Measurements from ENCODE around the gene LOXL4.

LOXL4 gene

DNA sequence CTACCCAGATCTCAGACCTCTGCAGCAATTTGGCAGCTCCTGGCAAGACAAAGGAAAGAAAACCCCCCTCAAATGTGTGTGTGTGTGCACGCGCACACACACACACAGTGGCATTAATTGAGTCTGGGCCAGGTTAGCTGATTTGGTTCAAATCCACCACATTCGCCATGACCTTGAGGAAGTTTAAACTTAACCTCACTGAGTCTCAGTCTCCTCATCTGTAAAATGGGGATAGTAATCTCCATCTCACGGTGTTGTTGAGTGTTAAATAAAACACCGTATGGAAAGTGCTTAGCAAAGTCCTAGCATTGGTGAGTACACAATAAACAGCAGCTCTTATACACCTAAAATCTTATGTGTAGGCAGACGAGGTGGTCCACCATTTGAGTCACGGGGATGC is 4.9 kb downstream of the LOXL4 start:
- DNase-seq: no peak

DNA sequence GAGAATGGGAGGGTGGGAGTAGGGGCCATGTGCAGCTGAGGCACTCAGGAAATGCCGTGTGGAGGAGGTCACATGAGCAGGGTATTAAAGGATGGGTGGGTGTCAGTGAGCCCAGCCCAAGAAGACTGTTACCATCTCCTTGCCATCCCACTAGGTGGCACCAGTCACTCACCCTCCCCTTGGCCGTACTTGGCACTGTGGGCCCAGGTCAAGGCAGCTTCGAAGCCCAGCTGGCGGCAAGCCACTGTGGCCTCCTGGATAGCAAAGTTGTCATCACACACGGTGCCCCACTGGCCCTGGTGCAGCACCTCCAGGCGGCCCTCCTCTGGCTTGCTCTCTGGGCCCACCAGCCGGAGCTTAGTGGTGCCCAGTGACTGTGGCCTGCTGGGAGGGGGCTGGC is 5.4 kb downstream of the LOXL4 start:
- no peak for DNase-seq

DNA sequence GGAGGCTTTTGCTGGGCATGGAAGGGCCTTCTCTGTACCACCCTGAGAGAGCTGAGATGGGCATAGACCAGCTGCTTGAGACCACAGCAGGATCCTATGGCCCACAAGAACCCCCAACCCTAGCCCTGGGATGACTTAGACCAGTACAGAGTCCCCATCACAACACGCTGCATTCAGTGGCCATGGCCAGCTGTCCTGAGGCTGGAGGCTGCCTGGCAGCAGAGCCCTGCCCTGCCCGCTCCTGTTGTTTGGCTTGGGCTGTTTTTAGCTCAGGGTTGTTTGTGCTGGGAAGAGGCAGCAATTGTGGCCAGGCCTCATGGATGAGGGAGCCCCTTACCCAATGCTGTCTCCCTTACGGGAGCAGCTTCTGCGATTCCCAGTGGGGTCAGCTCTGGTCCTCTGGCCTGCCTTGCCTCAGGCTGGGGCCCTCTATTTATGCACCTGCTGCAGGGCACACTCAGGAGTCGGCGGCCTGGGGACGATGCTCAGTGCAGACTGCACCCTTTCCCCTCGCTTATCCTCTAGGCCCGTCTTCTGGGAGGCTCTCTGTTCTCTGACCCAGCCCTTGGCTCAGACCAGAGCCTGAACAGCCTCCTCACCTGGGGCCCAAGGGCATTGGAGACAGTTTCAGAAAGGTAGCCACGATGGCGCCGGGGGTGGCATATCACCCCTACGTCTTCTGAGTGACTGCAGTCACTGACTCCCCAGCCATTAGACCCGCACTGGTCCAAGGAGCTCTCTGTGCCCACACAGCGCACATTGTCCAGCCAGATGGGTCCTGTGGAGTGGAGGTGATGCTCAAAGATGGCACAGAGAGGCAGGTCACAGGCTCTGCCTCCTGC is 6.3 kb downstream of the LOXL4 start:
- DNase-seq: no peak

DNA sequence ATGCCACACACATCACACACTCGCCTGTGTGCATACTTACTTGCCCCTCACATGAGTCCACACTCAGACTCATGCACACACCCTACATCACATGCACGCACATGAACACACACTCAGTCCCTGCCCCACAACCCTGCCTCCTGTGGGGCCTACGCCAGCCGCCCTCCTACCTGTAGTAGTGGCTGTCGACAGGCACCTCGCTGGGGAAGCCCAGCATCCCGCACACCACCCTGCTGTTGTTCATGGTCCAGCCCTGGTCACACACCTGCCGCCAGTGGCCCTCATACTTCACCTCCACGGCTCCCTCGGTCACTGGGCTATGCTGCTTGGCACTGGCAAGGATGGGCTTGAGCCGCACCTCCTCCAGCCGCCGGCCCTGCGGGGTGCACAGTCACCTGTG is 7.2 kb downstream of the LOXL4 start:
- no peak for DNase-seq

DNA sequence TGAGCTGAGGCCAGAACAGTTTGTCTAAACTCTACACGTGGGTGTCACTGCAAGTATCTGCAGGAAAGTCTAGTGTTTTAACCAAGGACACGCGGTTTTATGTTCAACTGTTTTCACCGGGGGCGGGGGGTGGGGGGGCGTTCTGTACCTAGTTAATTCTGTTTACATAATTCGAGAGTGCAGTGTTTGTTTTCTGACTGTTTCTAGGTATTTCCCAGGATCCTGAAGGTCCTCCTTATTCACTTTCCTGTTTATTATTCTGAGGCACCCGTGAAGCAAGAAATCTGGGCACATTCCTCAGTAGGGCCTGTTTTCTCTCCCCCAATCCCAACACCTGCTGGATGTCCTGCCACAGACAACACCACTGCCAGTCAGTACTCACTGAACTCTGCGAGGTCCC is 7.6 kb downstream of the LOXL4 start:
- no peak for DNase-seq

DNA sequence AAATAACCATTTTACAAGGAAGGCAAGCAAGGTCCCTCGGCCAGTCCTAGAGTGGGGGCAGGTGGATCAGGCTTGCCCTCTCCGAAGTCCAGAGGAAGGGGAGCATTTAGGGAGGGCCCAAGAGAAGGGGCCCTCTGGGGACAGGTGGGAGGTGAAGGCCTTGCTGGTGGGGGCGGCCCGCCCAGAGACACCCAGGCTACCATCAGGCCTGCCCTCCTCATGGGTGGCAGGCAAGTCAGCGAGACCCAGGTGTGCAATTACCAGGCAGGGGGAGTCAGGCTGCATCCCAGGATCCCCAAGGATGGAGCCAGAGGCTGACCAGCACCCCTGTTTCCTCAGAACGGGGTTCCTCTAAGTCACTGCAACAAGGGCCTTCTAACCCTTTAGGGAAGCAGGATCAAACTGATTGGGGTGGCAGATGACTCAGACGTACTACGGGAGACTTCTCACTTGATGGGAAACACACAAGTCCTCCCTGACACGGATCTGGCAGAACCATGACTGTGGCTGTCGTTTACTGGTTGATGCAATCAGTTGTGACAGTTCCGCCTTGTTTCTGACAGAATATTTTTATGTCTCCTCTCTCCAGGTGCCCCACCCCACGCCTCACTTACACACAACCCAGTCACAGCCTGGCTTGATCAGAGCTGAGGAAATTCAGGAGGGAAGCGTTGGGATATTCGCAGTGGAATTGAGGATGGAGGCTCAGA is 8.2 kb downstream of the LOXL4 start:
- DNase-seq: no peak

DNA sequence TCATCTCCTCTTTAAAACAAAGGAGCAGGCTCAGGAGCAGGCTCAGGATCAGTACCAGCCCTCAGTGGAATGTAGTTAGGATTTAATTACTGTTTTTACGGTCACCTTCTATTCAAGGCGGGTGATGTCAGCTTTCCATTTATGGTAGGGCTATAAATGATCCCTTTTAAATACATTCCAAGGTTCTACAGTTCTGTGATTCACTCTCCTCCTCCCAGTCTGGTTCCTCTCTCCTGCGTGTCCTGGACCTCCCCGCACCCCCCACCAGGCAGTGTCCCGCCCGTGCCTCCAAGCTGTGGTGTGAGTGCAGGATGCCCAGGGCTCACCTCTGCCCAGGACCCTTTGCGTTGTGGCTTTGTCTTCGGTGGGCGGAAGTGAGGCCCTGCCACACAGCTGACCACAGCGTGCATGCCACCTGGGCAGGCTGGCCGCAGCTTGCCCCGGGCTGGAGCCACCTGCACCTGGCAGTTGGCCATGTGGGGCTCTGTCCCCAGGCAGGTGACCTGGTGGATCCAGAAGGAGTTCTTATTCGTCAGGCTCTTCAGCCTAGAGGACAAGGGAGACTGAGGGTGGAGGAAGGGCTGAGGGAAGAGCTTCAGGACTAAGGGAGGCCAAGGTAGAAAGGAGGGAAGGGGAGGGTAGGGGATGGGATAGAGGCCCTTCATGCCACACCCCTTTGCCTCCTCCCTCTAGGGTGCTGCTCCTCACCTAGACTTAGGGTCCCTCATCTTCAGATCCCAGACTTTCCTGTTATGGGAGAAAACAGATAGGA is 9.1 kb downstream of the LOXL4 start:
- DNase-seq: no peak

DNA sequence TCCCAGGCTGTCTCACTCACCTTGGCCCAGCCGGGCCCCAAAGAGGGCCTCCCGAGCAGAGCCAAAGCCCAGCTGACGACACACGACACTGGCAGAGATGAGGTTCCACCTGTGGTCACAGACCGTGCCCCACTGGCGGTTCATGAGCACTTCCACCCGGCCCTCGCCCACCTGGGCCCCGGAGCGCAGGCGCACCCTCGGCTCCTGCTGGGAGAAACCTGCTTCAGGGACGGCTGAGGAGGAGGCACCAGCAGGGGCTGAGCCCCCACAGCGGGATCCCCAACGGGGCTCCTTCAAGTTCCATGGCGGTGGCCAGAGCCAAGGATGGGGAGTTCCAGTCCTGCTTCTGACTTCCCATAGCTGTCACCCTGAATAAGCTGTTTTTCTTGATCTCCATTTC is 10.0 kb downstream of the LOXL4 start:
- DNase-seq: no peak

DNA sequence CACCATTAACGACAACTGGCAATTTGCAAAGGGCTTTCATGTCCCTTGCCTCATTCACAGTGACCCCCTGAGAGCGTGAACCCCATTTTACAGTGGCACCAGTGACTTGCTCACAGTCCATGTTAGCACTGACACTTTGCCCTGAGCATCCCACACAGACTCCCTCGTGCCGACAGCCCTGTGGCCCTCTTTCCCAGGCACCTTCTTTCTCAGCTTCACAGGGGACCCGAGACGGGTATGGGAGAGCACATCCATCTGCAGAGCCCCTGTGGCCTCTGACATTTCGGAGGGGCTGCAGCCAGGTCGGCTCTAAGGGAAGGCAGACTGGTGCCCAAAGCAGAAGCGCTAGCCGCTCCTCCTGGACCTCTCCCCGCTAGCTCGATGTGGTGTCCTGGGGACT is 10.8 kb downstream of the LOXL4 start:
- no peak for DNase-seq

DNA sequence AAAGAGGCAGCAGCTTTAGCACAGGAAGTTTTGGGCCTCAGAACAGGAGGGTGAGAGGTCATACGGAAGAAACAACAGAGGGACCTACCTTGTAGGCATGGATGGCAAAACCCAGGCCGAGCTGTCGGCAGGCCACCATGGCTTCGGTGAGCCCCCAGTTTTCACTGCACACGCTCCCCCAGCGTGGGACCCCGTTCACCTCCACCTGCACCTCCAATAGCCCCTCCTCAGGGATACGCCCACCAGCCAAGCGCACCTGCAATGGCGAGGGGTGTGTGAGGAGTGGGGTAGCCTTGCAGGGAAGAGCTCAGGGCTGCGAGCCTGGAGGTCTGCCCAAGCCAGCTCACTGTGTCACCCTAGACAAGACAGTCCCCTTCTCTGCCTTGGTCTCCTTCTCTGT is 11.3 kb downstream of the LOXL4 start:
- no peak for DNase-seq

DNA sequence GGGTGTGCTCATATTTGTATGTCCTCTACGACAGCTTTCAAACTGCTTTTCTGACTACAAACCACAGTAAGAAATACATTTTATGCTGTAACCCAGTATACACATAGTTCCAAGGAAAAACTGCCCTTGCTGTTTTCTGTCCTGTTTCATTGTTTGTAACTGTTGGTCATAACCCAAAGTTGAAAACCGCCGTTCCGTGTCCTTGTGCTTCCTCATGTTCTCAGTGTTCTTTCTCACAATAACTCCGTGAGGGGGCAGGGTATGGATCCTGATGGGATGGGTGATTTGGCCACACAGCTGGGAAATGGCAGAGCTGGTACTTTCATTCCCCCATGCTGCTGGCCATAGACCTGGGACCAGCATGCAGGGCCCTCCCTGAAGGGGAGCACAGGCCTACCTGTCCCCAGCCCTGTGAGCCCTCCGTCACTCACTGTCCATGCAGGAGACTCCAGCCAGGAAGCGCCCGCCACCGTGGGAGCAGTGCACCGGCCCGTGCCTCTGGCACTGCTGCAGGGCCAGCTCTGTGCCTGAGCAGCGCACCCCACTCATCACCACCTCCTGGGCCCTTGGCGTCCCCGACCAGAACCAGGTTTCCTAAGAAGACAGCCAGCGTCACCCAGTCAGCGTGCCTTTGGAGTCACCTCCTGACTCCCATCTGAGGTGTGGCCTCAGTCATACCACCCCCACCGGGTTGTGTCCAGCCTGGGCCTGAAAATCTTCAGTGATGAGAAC is 12.7 kb downstream of the LOXL4 start:
- no peak for DNase-seq

DNA sequence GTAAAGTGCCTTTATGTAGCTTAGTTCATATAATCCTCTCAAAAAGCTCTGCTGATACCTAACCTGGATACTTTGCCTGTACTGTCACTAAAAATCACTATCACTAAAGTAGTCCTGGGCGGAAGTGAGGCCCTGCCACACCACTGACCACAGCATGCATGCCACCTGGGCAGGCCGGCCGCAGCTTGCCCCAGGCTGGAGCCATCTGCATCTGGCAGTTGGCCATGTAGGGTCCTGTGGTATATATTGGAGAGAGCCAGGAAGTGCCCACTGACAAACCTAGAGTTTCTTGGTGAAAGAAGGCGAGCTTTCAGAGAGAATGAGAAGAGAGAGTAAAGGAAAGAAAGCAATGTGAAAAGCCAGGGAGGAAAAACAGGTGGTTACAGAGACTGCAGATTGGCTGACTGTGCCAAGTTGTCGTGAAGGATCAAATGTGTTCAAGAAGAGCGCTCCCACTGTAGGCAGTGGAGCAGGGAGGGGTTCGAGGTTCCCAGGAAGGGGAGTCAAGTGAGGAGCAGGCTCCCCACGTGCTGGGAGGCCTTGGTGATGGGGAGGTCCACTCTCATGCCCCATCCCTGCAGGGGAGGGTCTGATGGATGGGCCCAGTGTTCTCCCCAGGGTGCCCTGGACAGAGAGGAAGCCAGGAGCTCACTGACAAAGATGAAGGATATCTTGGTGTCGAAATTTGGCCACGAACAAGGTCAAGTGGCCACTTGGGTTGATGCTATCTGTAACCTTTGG is 13.6 kb downstream of the LOXL4 start:
- no peak for DNase-seq

DNA sequence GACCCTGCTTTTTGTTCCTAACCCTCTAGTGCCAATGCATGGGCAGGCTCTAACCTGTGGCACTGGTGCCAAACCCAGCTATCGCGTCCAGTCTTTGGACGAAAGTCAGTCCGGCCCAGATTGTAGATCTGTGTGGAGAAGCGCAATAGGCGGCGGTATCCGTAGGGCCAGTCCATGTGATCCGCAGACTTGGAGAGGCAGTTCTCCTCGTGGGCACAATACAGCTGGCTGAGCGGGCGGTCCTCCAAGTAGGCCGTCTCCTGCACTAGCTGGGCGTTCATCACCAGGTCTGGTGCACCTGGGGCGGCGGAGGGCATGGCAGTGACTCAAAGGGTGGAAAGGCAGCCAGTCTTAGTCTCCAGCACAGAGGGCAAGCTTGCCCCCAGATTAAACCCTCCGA is 14.5 kb downstream of the LOXL4 start:
- DNase-seq: no peak

DNA sequence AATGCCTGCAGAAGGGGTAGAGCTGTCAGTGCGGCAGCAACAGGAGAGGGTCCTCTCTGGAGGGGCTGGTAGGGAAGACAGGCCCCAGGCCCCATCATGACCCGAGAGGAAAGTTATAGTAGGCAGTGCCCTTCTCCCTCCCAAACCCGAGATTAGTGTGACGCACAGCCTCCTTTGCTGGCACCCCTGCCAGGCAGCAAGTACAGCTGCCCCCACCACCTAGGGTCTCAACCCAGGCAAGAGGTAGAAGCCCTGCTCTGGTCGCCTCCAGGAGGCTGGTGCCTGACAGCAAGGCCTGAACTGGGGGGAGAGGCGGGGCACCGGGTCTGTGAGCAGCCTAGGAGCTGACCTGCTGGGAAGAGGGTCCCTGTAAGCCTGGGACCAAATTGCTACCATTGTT is 15.5 kb downstream of the LOXL4 start:
- no peak for DNase-seq

DNA sequence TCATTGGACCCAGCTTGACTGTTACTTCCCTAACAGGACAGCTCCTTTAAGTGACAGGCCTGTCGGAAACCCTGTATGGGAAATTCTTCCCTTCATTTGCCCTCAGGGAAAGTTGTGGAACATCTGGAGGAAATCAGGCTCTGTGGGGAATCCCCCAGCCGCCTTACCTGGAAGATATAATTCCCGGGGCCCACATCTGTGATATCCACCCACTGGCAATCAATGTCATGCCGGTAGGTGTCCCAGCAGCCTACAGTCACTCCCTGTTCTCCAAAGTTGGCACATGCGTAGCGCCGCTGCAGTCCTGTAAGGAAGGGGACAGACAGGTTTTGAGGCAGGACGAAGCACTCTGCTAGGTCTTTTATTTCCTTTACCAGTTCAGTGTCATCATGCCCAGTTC is 16.6 kb downstream of the LOXL4 start:
- no peak for DNase-seq

DNA sequence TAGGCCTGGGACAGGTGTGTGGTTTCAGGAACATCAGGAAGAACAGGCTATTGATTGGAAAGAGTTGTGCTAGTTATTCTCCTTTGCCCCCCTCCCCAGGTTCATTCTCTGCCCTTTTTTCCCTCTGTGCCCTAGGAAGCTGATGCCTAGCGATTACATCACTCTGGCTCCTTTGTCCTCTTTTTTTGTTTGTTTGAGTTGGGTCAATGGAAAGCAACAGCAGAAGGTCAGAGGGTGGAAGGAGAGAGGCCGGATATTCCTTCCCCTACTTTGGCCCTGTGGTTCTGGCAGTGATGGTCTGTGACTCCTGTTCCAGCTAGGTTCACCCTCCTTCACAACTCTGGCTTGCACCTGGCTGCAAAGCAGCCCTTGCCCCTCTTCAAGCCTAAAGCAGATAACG is 18.9 kb downstream of the LOXL4 start:
- DNase-seq: no peak

DNA sequence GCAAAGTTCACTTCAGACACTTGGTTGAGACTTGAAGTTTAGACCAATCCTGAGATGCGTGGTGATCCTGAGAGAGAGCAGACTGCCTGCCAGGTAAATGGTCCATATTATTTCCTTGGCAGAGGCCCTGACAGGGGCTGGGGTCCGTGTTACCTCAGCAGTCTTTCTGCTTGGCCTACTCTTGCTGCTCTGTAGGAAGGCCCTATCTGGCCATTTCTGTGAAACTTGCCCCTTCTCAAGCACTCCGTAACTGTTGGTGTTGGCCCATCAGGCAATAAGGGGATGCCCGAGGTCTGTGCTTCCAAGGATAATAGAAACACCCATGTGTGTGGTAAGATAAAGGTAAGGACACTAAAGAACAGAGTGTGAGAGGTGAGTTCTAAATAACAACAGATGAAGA is 20.0 kb downstream of the LOXL4 start:
- DNase-seq: no peak

DNA sequence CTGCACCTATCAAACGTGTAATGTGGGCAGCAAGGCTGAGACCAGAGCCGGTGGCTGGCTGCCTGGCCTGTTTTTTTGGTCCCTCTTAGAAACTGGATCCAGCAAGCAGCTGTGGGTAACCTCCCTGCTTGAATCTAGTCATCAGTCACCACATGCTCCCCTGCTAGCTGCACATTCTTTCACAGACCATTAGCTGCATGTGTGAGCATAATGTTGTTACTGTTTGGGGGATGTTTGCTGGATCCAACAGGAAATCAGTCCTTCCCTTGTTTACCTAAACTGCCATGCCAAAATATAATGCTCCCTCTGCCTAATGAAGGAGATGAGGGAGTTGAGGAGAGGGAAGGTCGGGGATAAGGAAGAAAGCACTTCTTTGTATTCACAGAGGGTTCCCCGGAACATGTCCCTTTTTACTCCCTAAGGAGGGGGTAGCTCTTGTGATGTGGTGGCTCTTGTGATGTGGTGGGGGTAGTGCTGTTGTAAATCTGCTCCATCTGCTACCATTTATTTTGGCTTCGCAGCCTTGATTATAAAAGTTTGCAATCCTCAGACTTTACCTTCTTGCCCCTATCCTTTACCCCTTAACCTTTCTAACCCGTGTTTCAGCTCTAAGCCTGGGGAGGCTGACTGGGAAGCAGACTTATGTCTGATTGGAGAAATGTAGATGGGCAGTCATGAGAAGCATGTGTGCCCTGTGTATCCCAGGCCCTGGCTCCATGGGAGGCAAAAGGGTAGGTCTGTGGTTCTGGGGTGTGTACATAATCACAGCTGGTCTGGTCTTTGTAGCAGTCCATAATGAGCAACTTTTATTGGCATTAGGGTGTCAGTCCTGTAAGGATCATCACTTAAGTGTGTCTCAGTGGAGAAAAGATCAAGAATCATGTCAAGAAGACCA is 20.8 kb downstream of the LOXL4 start:
- DNase-seq: no peak

DNA sequence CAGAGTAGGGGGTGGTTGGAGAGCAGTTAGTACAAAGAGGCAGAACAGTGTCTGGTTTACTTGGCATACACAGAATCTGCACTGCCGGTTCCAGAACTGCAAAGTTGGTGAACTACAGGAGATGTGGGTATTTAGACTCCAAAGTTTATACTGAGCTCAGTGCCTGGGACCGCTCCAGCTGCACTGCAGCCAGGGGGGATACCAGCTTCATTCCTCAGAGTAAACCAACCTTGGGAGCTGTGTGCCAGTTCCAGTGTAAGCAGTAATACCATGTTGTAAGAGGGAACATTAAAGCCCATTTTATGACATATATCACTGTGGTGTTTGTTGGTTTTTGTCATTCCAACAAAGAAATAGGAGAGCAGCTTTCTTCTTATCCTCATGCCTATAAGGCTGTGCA is 23.4 kb downstream of the LOXL4 start:
- no peak for DNase-seq

DNA sequence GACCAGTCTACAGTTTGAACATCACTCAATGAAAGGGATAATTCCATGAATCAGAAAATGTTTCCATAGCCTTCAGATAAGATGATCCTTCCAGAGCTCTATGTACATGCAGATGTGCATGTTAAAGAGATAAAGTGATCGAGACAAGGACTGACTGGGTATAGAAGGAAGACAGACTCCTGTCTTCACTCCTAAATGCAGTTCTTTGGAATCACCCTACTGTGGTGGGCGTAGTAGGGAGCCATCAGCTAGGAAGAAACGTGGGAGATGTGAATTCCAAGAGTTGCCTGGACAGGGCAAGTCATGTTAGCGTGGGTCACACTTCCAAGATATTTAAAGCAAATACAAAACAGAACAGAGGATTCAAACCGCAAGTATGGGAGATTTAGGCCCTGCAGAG is 23.9 kb downstream of the LOXL4 start:
- DNase-seq: no peak

DNA sequence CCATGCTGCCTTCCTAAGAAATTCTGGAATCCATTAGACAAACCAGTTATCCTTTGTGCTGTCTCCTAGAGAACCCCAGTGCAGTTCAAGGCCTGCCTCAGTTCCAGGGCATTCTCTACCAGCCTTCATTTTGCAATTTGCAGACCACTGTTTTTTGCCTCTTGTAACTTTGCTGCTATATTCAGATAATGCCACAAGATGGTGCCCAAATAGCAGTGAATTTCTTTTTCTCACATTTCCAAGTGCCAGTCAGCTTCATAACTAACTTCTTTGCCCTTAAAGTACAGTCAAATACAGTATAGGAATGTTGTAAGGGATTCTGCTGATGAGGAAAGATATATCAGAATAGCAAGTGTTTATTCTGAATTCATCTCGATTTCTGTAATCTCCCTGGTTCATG is 25.2 kb downstream of the LOXL4 start:
- DNase-seq: no peak
